Neural progenitor cell (in vitro differentiated cells): ENCODE results near the gene MEG3.

Source experiments
- CTCF ChIP-seq: fragments of 200-600 bp; sonication (generic); IDR thresholded peaks from 2 replicates; pipeline ENCODE4 v1.5.1; 2017; ENCODE audit warnings: antibody characterized with exemption, mild to moderate bottlenecking
- EZH2 ChIP-seq: fragments of 200-600 bp; sonication (generic); IDR thresholded peaks from 2 replicates; pipeline ENCODE4 v1.6.1; 2017; ENCODE audit warnings: antibody characterized with exemption, mild to moderate bottlenecking, moderate library complexity
- EZH2phosphoT487 ChIP-seq: fragments of 200-600 bp; sonication (generic); IDR thresholded peaks from 2 replicates; pipeline ENCODE4 v1.6.1; 2017; ENCODE audit warnings: antibody characterized with exemption

GRCh38 chr14:100813291-100813690 lies 12.6 kb upstream of the MEG3 start:
- TF ChIP-seq CTCF (no peak), EZH2 (no peak), EZH2phosphoT487 (no peak)
